ENCODE data around the gene NMRAL1. TPM values are rescaled to one million over a fixed set of nuclear protein-coding genes. Genes with fewer than 3 reads are reported as not detected.

The NMRAL1 gene
- total and polyA plus RNA-seq, 2 experiments from 2014 or later: 32.4 to 64.5 TPM

GRCh38 chr16:4500272-4500671, 25.8 kb upstream of the NMRAL1 start:
- no peak overlapping the region for H3K4me3 ChIP-seq
- no peaks in the 10 kb centered on the region for H3K36me3 ChIP-seq
- H3K4me1 ChIP-seq (ENCODE audit: low read depth): peaks cover 13% of the 10 kb centered on the region
- TF ChIP-seq CTCF (IDR thresholded peaks at IDR 0.05; ENCODE audit: low read depth, low read length): no peak
- no peaks in the 10 kb centered on the region for H3K27me3 ChIP-seq
- DNase-seq (ENCODE audit: low read depth in 1 of 2, low spot score in 1 of 2): peak; percentile 47 to 83
- no peaks in the 10 kb centered on the region for H3K9me3 ChIP-seq (ENCODE audit: low read depth)
- peak overlapping the region; percentile 80 for H3K27ac ChIP-seq

- no peak for TF ChIP-seq CTCF (IDR thresholded peaks at IDR 0.05; ENCODE audit: low read depth, low read length)
- H3K9me3 ChIP-seq (ENCODE audit: low read depth): no peaks in the 10 kb centered on the region
- no peaks in the 10 kb centered on the region for H3K36me3 ChIP-seq
- no peak overlapping the region for H3K4me3 ChIP-seq
- H3K27me3 ChIP-seq: no peaks in the 10 kb centered on the region
- no peak for DNase-seq (ENCODE audit: low read depth in 1 of 2, low spot score in 1 of 2)
- H3K4me1 ChIP-seq (ENCODE audit: low read depth): peaks cover 13% of the 10 kb centered on the region
- H3K27ac ChIP-seq: no peak overlapping the region
Observed at GRCh38 chr16:4499196-4499555, 24.8 kb upstream of the NMRAL1 start.

- H3K4me3 ChIP-seq: no peak overlapping the region
- no peak for DNase-seq (ENCODE audit: low read depth in 1 of 2, low spot score in 1 of 2)
- no peaks in the 10 kb centered on the region for H3K27me3 ChIP-seq
- H3K27ac ChIP-seq: no peak overlapping the region
- no peak for TF ChIP-seq CTCF (IDR thresholded peaks at IDR 0.05; ENCODE audit: low read depth, low read length)
- H3K4me1 ChIP-seq (ENCODE audit: low read depth): peaks cover 13% of the 10 kb centered on the region
- no peaks in the 10 kb centered on the region for H3K36me3 ChIP-seq
- no peaks in the 10 kb centered on the region for H3K9me3 ChIP-seq (ENCODE audit: low read depth)
Observed at GRCh38 chr16:4498546-4499195, 24.2 kb upstream of the NMRAL1 start.

GRCh38 chr16:4496305-4496704, 21.9 kb upstream of the NMRAL1 start:
- no peak for TF ChIP-seq CTCF (IDR thresholded peaks at IDR 0.05; ENCODE audit: low read depth, low read length)
- H3K27ac ChIP-seq: no peak overlapping the region

GRCh38 chr16:4495766-4496165, 21.3 kb upstream of the NMRAL1 start:
- H3K4me3 ChIP-seq: no peak overlapping the region
- no peaks in the 10 kb centered on the region for H3K36me3 ChIP-seq
- TF ChIP-seq CTCF (IDR thresholded peaks at IDR 0.05; ENCODE audit: low read depth, low read length): no peak
- DNase-seq (ENCODE audit: low read depth in 1 of 2, low spot score in 1 of 2): no peak
- no peaks in the 10 kb centered on the region for H3K9me3 ChIP-seq (ENCODE audit: low read depth)
- H3K27me3 ChIP-seq: no peaks in the 10 kb centered on the region
- H3K4me1 ChIP-seq (ENCODE audit: low read depth): peaks cover 9% of the 10 kb centered on the region
- no peak overlapping the region for H3K27ac ChIP-seq

More at GRCh38 chr16:4496305-4496704, 21.9 kb upstream of the NMRAL1 start:
- Histone ChIP-seq H3K27me3 (no peaks in the 10 kb centered on the region), H3K4me1 (ENCODE audit: low read depth) (peaks cover 13% of the 10 kb centered on the region), H3K9me3 (ENCODE audit: low read depth) (no peaks in the 10 kb centered on the region), H3K4me3 (no peak overlapping the region), H3K36me3 (no peaks in the 10 kb centered on the region)
- DNase-seq (ENCODE audit: low read depth in 1 of 2, low spot score in 1 of 2): no peak

All from cardiac muscle cell (in vitro differentiated cells and primary cell).